GM18498 (cell line): ENCODE results near the gene BBOF1.
"Not testable (repeated sequence)": the region's sequence is repeated elsewhere in the genome, so short reads cannot be mapped to it uniquely, and the experiment has no call there.

ENCODE experiments used
- ATAC-seq: cut with Tn5 transposase; IDR thresholded peaks from one replicate; pipeline ENCODE4 v1.9.1; 2021; ENCODE audit warnings: mild to moderate bottlenecking, moderate library complexity; ENCODE audit not compliant: unreplicated experiment

The BBOF1 gene

GRCh38 chr14:74089251-74090020, 70.3 kb downstream of the BBOF1 start:
- ATAC-seq = no peak

DNA sequence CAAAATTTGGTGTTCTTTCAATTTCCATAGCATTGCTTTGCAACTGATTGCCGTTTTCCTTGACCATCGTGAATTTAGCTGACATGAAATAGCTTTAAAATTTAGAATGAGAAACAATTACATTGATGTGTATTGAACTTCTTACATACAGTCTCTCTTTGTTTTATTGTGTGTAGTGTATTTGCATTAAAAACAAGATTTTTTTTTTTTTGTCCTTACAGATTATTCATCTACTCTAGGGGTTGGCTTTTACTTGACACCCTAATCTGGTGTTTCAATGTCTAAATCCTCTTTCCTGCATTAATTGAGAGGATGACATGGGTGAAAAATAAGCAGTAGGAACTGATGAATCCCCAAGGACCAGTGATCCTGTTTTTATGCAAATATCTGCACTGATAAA, 86.2 kb downstream of the BBOF1 start:
- ATAC-seq = no peak

DNA sequence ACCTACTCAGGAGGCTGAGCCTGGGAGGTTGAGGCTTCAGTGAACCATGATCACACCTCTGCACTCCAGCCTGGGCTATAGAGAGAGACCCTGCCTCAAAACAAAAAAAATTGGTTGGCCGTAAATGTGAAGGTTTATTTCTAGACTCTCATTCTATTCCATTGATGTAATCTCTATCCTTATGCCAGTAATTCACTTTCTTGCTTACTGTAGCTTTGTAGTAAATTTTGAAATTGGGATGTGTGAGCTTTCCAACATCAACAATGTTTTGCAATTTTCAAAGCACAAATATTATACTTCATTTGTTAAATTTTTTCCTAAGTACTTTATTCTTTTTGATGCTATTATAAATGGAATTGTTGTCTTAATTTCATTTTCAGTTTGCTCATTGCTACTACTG, 90.2 kb downstream of the BBOF1 start:
- ATAC-seq = no peak

DNA sequence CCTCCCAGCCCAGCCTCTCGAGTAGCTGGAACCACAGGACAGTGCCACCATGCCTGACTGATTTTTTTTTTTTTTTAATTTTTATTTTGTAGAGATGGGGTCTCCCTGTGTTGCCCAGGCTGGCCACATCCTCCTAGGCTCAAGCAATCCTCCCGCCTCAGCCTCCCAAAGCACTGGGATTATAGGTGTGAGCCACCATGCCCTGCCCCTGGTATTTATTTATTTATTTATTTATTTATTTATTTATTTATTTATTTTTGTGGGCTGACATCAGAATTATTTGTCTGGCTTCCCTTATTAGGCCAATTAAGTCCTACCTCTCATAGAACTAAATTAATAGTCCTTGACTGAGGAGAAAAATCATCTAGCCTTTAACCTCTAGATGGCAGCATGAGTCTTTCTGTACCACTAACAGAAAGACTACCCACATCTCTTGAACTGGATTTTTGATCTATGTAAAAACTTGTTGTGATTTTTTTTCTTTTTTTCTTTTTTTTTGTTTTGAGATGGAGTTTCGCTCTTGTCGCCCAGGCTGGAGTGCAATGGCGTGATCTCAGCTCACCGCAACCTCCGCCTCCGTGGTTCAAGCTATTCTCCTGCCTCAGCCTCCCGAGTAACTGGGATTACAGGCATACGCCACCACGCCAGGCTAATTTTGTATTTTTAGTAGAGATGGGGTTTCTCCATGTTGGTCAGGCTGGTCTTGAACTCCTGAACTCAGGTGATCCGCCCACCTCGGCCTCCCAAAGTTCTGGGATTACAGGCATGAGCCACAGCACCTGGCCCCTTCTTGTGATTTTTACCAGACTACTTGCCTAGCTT, 92.5 kb downstream of the BBOF1 start:
- not testable (repeated sequence) for ATAC-seq
